Stimulated activated naive CD4-positive, alpha-beta T cell treated with Interleukin-2 at 50 U/mL for 16 hours (primary cell): ENCODE measurements around the gene CDH18.

Experiments
- DNase-seq: peaks from one replicate; lab custom pipeline; 2025; lab: John Stamatoyannopoulos, UW

CDH18 gene

DNA sequence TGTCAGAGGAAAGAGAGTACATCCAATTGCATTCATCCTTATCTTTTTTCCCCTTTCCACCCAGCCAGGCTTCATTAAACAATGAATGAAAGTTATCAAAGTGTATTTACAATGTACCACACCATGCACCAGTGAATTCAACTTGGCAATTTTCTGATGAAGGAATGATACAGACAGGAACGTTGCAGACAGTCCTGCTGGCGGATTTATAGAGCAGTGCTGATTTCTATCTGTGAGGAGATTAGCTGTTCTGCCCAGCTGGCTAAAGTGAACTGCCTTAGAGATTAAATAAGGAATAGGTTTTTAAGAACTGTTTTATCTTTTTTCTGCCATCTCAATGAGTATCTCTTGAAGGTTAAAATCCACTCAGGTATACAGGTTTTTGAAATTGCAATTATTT lies 403.9 kb downstream of the CDH18 start:
- DNase-seq: no peak

DNA sequence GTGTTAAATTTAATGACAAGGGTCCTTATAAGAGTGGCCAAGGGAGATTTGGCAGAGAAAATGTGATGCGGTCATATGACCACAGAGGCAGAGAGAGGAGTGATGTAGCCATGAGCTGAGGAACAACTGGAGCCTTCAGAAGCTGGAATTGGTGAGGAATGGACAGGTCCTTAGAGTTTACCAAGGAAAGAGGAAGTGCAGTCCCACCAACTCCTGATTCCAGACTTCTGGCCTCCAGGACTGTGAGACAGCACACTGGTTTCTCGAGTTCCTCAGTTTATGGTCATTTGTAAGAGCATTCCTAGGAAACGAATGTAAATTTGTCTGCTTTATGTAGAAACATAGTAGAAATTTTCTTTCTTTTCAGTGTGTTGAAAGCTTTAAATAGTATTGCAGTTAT lies 410.1 kb downstream of the CDH18 start:
- DNase-seq: no peak

GRCh38 chr5:19568004-19568403 lies 420.0 kb downstream of the CDH18 start:
- DNase-seq: no peak

- DNase-seq: no peak
These were observed 422.5 kb downstream of the CDH18 start for GRCh38 chr5:19565466-19565865.

- no peak for DNase-seq
These were observed 424.0 kb downstream of the CDH18 start for GRCh38 chr5:19564036-19564435.

DNA sequence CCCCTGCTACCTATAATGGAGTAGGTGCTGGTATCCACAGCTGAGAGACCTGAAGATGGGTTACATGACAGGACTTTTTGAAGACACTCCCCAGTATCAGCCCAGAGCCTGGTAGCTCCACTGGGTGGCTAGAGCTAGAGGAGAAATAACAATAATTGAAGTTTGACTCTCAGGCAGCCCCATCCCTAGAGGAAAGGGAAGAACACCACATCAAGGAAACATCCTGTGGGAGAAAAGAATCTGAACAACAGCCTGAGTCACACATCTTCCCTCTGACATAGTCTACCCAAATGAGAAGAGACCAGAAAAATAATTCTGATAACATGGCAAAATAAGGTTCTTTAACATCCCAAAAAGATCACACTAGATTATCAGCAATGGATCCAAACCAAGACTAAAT lies 432.1 kb downstream of the CDH18 start:
- no peak for DNase-seq

- no peak for DNase-seq
These were observed 432.6 kb downstream of the CDH18 start for GRCh38 chr5:19555436-19555835.

DNA sequence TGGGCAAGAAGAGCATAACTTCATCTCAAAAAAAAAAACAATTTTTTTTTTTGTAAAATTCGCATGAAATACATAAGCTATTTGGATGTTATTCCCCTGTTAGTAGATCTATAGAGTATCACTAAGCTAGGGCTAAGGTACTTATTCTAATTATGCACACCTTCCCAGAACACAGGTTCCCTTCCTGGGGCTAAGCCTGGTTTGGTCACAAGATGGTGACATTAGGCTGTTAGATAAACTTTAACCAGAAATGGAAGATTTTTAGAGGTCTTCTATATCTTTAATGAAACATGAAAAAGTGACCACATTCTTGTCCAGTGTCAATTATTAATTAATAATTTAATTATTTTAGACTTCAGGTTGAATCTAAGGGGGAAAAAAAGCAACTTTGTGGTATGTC lies 433.5 kb downstream of the CDH18 start:
- no peak for DNase-seq

DNA sequence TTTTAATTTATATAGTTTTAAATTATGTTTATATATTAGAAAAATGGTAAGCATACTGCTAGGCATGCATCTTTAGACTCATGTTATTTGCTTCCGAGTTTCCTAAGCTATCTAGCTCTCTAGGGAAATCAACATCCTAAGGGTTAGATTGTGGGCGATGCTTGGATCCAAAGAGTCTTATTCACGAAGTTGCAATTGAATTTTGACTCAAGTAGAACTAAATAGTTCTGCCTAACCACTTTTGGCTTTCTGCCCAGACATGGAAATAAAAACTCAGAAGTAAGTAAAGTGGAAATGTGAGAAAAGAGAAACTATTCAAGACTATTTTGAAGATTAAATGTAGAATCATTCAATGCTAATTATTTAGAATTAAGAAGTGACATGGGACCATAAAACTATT lies 440.4 kb downstream of the CDH18 start:
- no peak for DNase-seq

- no peak for DNase-seq
These were observed 441.5 kb downstream of the CDH18 start for GRCh38 chr5:19546521-19546920.

- DNase-seq: no peak
These were observed 449.4 kb downstream of the CDH18 start for GRCh38 chr5:19538607-19539006.

GRCh38 chr5:19536387-19536786 lies 451.6 kb downstream of the CDH18 start:
- DNase-seq: no peak

- DNase-seq: no peak
These were observed 453.2 kb downstream of the CDH18 start for GRCh38 chr5:19534751-19535150.

- DNase-seq: no peak
These were observed 455.1 kb downstream of the CDH18 start for GRCh38 chr5:19532936-19533335.

DNA sequence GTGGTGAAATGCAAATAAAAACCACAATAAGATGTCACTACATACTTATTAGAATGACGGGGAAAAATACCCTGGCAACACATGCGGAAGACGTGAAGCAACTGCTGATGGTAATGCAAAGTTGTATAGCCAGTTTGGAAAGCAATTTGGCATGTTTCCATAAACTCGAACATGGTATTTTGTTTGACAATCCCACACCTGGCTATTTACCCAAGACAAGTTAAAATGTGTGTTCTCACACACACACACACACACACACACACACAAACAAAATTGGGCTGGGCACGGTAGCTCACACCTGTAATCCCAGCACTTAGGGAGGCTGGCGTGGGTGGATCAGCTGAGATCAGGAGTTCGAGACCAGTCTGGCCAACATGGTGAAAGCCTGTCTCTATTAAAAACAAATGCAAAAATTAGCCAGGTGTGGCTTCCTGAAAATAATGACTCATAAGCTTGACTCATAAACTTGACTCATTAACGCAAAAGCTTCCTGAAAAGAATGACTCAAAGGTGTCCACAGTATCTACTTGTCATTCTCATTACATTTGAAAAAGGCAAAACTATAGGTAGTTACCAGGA lies 456.5 kb downstream of the CDH18 start:
- no peak for DNase-seq

DNA sequence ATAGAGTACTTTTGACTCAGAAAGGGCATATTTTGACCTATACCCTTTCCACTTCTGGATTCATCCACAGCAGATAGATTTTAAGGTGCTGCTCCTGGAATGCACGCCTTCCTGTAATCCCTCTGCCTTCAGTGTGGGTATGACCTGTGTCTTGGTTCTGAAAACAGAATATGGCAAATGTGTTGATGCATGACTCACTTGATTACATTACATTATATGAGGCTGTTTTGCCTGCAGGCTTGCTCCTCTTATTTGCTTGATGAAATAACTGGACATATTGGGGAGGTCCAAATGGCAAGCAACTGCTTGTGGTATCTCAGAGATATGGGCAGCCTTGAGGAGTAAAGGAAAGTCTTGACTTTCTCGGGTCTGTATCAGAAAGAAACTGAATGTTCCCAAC lies 468.6 kb downstream of the CDH18 start:
- DNase-seq: no peak

- no peak for DNase-seq
These were observed 489.1 kb downstream of the CDH18 start for GRCh38 chr5:19498852-19499251.

GRCh38 chr5:19497229-19497815 lies 490.7 kb downstream of the CDH18 start:
- DNase-seq: no peak

- no peak for DNase-seq
These were observed 491.9 kb downstream of the CDH18 start for GRCh38 chr5:19496056-19496455.

DNA sequence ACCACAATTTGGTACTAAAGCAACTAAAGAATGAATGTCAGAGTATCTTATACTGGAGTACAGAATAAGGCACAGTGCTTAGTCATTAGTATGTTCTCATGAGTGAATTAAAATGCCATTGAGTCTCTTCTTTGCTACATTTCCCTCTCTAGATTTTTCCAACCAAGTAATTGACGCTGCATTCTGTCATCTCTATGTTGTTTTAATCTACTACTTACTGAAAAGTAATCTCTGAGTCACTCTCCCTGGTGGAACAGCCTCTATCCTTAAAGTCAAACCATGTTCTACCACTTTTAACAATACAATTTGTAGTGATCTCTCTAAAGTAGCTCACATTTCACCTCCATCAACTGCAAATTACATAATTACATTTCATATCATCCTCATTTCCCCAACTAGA lies 495.1 kb downstream of the CDH18 start:
- DNase-seq: no peak

- DNase-seq: no peak
These were observed 499.2 kb downstream of the CDH18 start for GRCh38 chr5:19488786-19489185.

DNA sequence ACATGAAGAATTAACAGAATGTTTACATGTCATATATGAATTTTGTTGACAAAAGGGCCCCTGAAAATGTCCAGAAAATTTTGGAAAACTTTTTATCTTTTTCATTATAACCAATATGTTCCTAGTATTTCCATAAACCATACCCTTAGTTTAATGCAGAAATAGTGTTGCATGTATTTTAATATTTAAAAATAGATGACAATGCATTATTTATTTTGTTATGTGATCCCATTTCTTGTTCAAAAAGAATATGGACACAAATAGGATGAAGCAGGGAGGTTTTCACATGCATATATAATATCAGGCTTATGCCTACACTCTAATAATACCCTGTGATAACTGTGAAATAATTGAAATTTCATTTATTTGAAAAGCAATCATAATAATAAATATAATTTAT lies 500.5 kb downstream of the CDH18 start:
- DNase-seq: no peak

DNA sequence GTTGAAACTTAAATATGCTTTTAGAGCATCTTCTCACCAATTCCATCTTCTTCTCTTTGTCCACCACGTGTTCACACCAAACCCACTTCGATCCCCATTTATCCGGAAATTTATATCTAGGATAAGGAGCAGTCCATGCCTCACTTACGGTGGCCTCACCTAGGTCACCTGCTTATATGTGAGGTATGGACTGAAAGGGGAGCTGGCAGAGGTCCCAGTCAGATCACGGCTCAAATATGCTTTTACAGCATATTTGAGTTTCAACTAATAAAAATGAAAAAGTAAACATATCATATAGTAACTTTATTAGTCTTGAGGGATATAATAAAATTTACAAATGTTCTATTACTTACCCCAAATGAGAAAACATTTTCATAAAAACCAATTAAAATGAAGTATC lies 508.4 kb downstream of the CDH18 start:
- no peak for DNase-seq

DNA sequence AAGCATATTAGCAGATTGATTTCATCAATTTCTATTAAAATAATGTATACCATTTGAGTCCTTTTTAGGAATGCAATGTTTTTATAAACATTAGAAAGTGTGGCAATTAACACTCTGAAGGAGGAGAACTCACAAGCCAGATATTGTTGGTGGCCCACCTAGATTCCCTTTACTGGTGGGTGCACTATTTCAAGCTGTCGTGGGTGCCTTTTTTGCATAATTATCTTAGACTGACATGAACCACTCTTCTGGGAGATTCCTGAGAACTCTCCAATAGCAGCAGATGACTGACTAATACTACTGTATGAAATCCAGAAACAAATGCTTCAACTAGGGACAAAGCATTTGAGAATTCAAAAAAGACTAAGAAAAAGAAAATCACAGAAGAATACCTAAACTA lies 526.0 kb downstream of the CDH18 start:
- no peak for DNase-seq
